ENCODE results near the gene PPP4R3A. TPM values are rescaled to one million over a fixed set of nuclear protein-coding genes. Genes with fewer than 3 reads are reported as not detected.

Gene PPP4R3A
- total and polyA plus RNA-seq, 2 donors from 2014 or later, result 29.0 to 86.5 TPM

DNA sequence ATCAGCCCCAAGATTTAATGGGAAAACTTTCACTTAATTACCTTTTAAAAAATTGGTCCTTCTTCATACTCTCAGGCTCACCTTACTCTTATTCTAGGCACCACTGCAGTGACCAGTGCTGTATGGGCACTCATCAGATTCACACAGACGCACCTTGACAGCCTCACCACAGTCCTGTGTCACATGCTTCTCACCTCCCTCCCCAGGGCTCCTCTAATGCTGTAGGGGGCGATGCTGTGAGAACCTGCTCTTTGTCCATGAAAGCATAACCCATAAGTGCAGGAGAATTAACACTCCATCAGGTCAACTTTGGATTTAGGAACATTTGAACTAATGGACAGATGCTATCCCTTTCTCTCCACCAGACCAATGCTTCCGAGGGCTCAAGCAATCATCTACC is 13.9 kb upstream of the PPP4R3A start:
- DNase-seq (no peak), FAIRE-seq (no peak)
- intact Hi-C loops (cut with DNase I), result no loop called here
- no peaks in the 10 kb centered on the region for H3K36me3 ChIP-seq (ENCODE audit: control insufficient read depth in 2 of 3, insufficient read depth in 3 of 3, low read length in 3 of 3)
- no peak overlapping the region for H3K9ac ChIP-seq (ENCODE audit: low read length in 3 of 3)
- no peaks in the 10 kb centered on the region for H3K4me1 ChIP-seq (ENCODE audit: control insufficient read depth in 2 of 3, insufficient read depth in 2 of 3, low read depth in 1 of 3, low read length in 3 of 3)
- H3K4me3 ChIP-seq (ENCODE audit: low read length in 3 of 3), result no peak overlapping the region
- H3K27me3 ChIP-seq (ENCODE audit: control insufficient read depth, insufficient read depth, low read length), result no peaks in the 10 kb centered on the region
- TF ChIP-seq CTCF (IDR thresholded peaks at IDR 0.05; ENCODE audit: borderline replicate concordance, extremely low read depth, insufficient read depth), result no peak
- H3K9me3 ChIP-seq (ENCODE audit: control insufficient read depth in 2 of 3, insufficient read depth in 1 of 3, low read length in 3 of 3), result peaks cover 0 to 5% (median 0%) of the 10 kb centered on the region in 3 donors
- no peak overlapping the region for H3K27ac ChIP-seq (ENCODE audit: low read depth in 2 of 2, low read length in 2 of 2)

- no peaks in the 10 kb centered on the region for H3K36me3 ChIP-seq (ENCODE audit: control insufficient read depth in 2 of 3, insufficient read depth in 3 of 3, low read length in 3 of 3)
- no peak overlapping the region for H3K9ac ChIP-seq (ENCODE audit: low read length in 3 of 3)
- intact Hi-C loops (cut with DNase I), result no loop called here
- no peak overlapping the region for H3K27ac ChIP-seq (ENCODE audit: low read depth in 2 of 2, low read length in 2 of 2)
- no peak overlapping the region for H3K4me3 ChIP-seq (ENCODE audit: low read length in 3 of 3)
- DNase-seq (no peak), FAIRE-seq (no peak)
- peaks cover 0 to 1% (median 0%) of the 10 kb centered on the region in 3 donors for H3K4me1 ChIP-seq (ENCODE audit: control insufficient read depth in 2 of 3, insufficient read depth in 2 of 3, low read depth in 1 of 3, low read length in 3 of 3)
- no peaks in the 10 kb centered on the region for H3K27me3 ChIP-seq (ENCODE audit: control insufficient read depth, insufficient read depth, low read length)
- peaks cover 0 to 5% (median 0%) of the 10 kb centered on the region in 3 donors for H3K9me3 ChIP-seq (ENCODE audit: control insufficient read depth in 2 of 3, insufficient read depth in 1 of 3, low read length in 3 of 3)
- TF ChIP-seq CTCF (IDR thresholded peaks at IDR 0.05; ENCODE audit: borderline replicate concordance, extremely low read depth, insufficient read depth), result no peak
These were observed 11.0 kb upstream of the PPP4R3A start for GRCh38 chr14:91521061-91521640.

DNA sequence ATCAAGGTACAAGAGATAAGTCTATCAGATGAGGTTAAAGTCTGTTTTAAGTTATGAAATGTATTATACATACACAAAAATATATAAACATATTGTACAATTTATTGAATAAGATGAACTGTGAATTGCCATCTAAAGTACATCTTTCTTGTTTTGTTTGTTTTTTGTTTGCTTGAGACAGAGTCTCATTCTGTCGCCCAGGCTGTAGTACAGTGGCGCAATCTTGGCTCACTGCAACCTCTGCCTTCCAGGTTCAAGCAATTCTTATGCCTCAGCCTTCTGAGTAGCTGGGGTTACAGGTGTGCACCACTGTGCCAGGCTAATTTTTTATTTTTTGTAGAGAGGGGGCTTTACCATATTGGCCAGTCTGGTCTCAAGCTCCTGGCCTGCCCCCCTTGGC is 10.0 kb upstream of the PPP4R3A start:
- H3K27me3 ChIP-seq (ENCODE audit: control insufficient read depth, insufficient read depth, low read length), result no peaks in the 10 kb centered on the region
- no peak overlapping the region for H3K4me3 ChIP-seq (ENCODE audit: low read length in 3 of 3)
- intact Hi-C loops (cut with DNase I), result no loop called here
- H3K9ac ChIP-seq (ENCODE audit: low read length in 3 of 3), result no peak overlapping the region
- TF ChIP-seq CTCF (IDR thresholded peaks at IDR 0.05; ENCODE audit: borderline replicate concordance, extremely low read depth, insufficient read depth), result no peak
- FAIRE-seq, result no peak
- no peaks in the 10 kb centered on the region for H3K36me3 ChIP-seq (ENCODE audit: control insufficient read depth in 2 of 3, insufficient read depth in 3 of 3, low read length in 3 of 3)
- H3K4me1 ChIP-seq (ENCODE audit: control insufficient read depth in 2 of 3, insufficient read depth in 2 of 3, low read depth in 1 of 3, low read length in 3 of 3), result peaks cover 0 to 5% (median 2%) of the 10 kb centered on the region in 3 donors
- DNase-seq, result no peak
- H3K9me3 ChIP-seq (ENCODE audit: control insufficient read depth in 2 of 3, insufficient read depth in 1 of 3, low read length in 3 of 3), result peaks cover 0 to 5% (median 0%) of the 10 kb centered on the region in 3 donors
- no peak overlapping the region for H3K27ac ChIP-seq (ENCODE audit: low read depth in 2 of 2, low read length in 2 of 2)

All from kidney (tissue), 14 donors.